ENCODE measurements around the gene QPCTL. TPM values are rescaled to one million over a fixed set of nuclear protein-coding genes. Genes with fewer than 3 reads are reported as not detected.

The QPCTL gene
- total and polyA plus RNA-seq, 2 of the 13 experiments (the other 11 are each of a cell fraction or from before 2014, with no cell fraction given) = 16.0 to 19.1 TPM

GRCh38 chr19:45692187-45693105, at the start of gene QPCTL (continued):
- no peak for TF ChIP-seq EHMT2 (IDR thresholded peaks at IDR 0.05; ENCODE audit: borderline replicate concordance, low read depth, low read length)
- 0 out of 2 replicates have a peak, but pooled peaks have one; percentile 12 for TF ChIP-seq ZNF639 (CRISPR knock-in tag; conservative IDR thresholded peaks at IDR 0.05)
- peak; percentile 95 for TF ChIP-seq MYC (CRISPR knock-in tag; IDR thresholded peaks at IDR 0.05; ENCODE audit: borderline replicate concordance)
- TF ChIP-seq ZFP36L2 (CRISPR knock-in tag; IDR thresholded peaks at IDR 0.05) = no peak
- no peak for TF ChIP-seq SMAD1 (CRISPR knock-in tag; IDR thresholded peaks at IDR 0.05; ENCODE audit: borderline replicate concordance, low read depth)
- TF ChIP-seq, protein P1, sequence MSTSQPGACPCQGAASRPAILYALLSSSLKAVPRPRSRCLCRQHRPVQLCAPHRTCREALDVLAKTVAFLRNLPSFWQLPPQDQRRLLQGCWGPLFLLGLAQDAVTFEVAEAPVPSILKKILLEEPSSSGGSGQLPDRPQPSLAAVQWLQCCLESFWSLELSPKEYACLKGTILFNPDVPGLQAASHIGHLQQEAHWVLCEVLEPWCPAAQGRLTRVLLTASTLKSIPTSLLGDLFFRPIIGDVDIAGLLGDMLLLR (CRISPR knock-in tag; IDR thresholded peaks at IDR 0.05) = peak; percentile 78; the same call in 1 of the 2 replicates
- peak; percentile 65; the same call in 1 of the 2 replicates for TF ChIP-seq ZZZ3 (CRISPR knock-in tag; IDR thresholded peaks at IDR 0.05; ENCODE audit: borderline replicate concordance)
- no peak for TF ChIP-seq ZFYVE20 (CRISPR knock-in tag; IDR thresholded peaks at IDR 0.05; ENCODE audit: borderline replicate concordance, low read depth)
- 0 out of 2 replicates have a peak, but pooled peaks have one; percentile 3 for TF ChIP-seq FOSL2 (CRISPR knock-in tag; IDR thresholded peaks at IDR 0.05)
- TF ChIP-seq ARNTL (CRISPR knock-in tag; IDR thresholded peaks at IDR 0.05) = peak; percentile 46
- peak; percentile 64; the same call in 1 of the 2 replicates for TF ChIP-seq ZNF788 (CRISPR knock-in tag; IDR thresholded peaks at IDR 0.05; ENCODE audit: borderline replicate concordance)
- peak; percentile 74; the same call in 1 of the 2 replicates for TF ChIP-seq ETV5 (CRISPR knock-in tag; IDR thresholded peaks at IDR 0.05; ENCODE audit: borderline replicate concordance)
- TF ChIP-seq MATR3 (CRISPR knock-in tag; IDR thresholded peaks at IDR 0.05) = no peak
- TF ChIP-seq ZNF264 (CRISPR knock-in tag; IDR thresholded peaks at IDR 0.05) = no peak; the same call in 1 of the 2 replicates
- TF ChIP-seq THAP11 (CRISPR knock-in tag; IDR thresholded peaks at IDR 0.05) = peak; percentile 77; the same call in 1 of the 2 replicates
- TF ChIP-seq, protein P2, sequence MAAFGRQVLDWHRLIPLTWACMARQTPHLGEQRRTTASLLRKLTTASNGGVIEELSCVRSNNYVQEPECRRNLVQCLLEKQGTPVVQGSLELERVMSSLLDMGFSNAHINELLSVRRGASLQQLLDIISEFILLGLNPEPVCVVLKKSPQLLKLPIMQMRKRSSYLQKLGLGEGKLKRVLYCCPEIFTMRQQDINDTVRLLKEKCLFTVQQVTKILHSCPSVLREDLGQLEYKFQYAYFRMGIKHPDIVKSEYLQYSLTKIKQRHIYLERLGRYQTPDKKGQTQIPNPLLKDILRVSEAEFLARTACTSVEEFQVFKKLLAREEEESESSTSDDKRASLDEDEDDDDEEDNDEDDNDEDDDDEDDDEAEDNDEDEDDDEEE (CRISPR knock-in tag; IDR thresholded peaks at IDR 0.05) = 0 out of 2 replicates have a peak, but pooled peaks have one; percentile 77
- TF ChIP-seq NFYB (CRISPR knock-in tag; IDR thresholded peaks at IDR 0.05) = peak; percentile 94
- peak; percentile 16; the same call in 1 of the 2 replicates for TF ChIP-seq ZMYM4 (CRISPR knock-in tag; IDR thresholded peaks at IDR 0.05)
- TF ChIP-seq ZBTB37 (CRISPR knock-in tag; IDR thresholded peaks at IDR 0.05) = no peak
- no peak for TF ChIP-seq MLXIP (CRISPR knock-in tag; IDR thresholded peaks at IDR 0.05; ENCODE audit: borderline replicate concordance)
- no peak for TF ChIP-seq FOXM1 (CRISPR knock-in tag; IDR thresholded peaks at IDR 0.05)
- no peak for TF ChIP-seq NR2F6 (IDR thresholded peaks at IDR 0.05)
- no peak for TF ChIP-seq NR2F6 (CRISPR knock-in tag; IDR thresholded peaks at IDR 0.05)
